Astrocyte (in vitro differentiated cells and primary cell): ENCODE data around the gene KIAA1549.

Experiments
- EZH2 ChIP-seq: IDR thresholded peaks from 2 replicates; pipeline ENCODE4 v1.6.1; 2012; ENCODE audit warnings: mild to moderate bottlenecking, low read length, inconsistent platforms; ENCODE audit not compliant: insufficient read depth
- TF ChIP-seq, protein P1 (sequence below): IDR thresholded peaks from 2 replicates; pipeline ENCODE4 v1.5.1; 2011; ENCODE audit warnings: low read depth, mild to moderate bottlenecking, inconsistent platforms, low read length, moderate library complexity; ENCODE audit not compliant: insufficient read depth

DNA sequence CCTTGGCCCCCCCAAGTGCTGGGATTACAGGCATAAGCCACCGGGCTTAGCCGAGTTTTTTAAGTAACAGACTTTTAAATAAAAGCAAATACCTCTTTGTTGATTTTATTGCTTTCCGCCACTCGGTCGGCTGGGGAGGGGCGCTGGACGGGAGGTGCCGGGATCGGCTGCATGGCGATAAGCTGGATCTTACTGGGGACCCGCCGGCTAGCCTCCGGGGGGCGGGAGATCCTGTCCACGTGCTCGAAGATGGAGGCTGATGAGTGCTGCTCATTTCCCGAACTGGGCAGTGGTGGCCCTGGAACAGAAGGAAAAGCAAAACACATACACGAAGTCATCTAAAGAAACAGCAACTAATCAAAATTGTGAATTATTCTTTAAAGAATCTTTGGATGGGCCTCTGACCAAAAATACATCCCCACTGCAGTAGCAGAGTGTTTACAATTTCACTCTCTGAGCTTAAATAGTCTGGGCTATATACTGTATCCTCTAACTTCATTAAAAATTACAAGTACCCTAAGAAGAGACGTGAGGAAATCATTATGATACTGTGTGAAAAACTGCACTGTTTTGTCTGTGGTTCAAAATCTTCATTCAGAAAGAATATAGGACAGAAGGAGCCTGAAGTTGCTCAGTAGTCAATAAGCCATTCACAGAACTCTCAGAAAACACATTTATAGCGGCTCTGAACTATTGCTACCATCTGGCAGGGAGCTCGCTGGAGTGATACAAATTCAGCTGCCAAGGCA, 110.0 kb downstream of the KIAA1549 start:
- TF ChIP-seq, protein P1, sequence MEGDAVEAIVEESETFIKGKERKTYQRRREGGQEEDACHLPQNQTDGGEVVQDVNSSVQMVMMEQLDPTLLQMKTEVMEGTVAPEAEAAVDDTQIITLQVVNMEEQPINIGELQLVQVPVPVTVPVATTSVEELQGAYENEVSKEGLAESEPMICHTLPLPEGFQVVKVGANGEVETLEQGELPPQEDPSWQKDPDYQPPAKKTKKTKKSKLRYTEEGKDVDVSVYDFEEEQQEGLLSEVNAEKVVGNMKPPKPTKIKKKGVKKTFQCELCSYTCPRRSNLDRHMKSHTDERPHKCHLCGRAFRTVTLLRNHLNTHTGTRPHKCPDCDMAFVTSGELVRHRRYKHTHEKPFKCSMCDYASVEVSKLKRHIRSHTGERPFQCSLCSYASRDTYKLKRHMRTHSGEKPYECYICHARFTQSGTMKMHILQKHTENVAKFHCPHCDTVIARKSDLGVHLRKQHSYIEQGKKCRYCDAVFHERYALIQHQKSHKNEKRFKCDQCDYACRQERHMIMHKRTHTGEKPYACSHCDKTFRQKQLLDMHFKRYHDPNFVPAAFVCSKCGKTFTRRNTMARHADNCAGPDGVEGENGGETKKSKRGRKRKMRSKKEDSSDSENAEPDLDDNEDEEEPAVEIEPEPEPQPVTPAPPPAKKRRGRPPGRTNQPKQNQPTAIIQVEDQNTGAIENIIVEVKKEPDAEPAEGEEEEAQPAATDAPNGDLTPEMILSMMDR, result no peak
- no peak for TF ChIP-seq EZH2
